WTC11 (cell line): ENCODE data around the gene THRSP. TPM values are rescaled to one million over a fixed set of nuclear protein-coding genes. Genes with fewer than 3 reads are reported as not detected.

ENCODE experiments used
- ATAC-seq: fragments of 200-7000 bp; cut with Tn5 transposase; 2 replicates; pipeline ENCODE4 v1.10.0; 2021; ENCODE audit warnings: mild to moderate bottlenecking, moderate library complexity
- CTCF ChIA-PET: fragments of 300-600 bp; sonication (Branson Sonifier 250); formaldehyde crosslinking; loops from one replicate; lab custom pipeline; 2021; ENCODE audit warnings: antibody characterized with exemption; lab: Charles Lee
- POLR2A ChIA-PET: fragments of 350-600 bp; sonication (Branson Sonifier 250); formaldehyde crosslinking; loops from one replicate; lab custom pipeline; 2021; ENCODE audit warnings: antibody characterized with exemption; lab: Charles Lee
- DNase-seq: peaks from one replicate; pipeline ENCODE4 v3.0.0; 2021; ENCODE audit warnings: low spot score
- H3K27ac Mint-ChIP-seq: 2 replicates; pipeline ENCODE4 v1.8.0; 2021; ENCODE audit warnings: mixed read lengths
- H3K27me3 Mint-ChIP-seq: 2 replicates; pipeline ENCODE4 v1.8.0; 2021; ENCODE audit warnings: low read depth, mild to moderate bottlenecking, moderate library complexity, mixed read lengths
- H3K36me3 Mint-ChIP-seq: 2 replicates; pipeline ENCODE4 v1.8.0; 2021; ENCODE audit warnings: mixed read lengths
- H3K4me1 Mint-ChIP-seq: 2 replicates; pipeline ENCODE4 v1.8.0; 2022; ENCODE audit warnings: mixed read lengths
- H3K4me3 Mint-ChIP-seq: 2 replicates; pipeline ENCODE4 v1.8.0; 2021; ENCODE audit warnings: mild to moderate bottlenecking, moderate library complexity, mixed read lengths
- H3K9me3 Mint-ChIP-seq: 2 replicates; pipeline ENCODE4 v1.8.0; 2021; ENCODE audit warnings: mixed read lengths
- ATF2 ChIP-seq: sonication (generic); formaldehyde crosslinking; IDR thresholded peaks from 2 replicates; pipeline ENCODE4 v1.8.1; 2022; ENCODE audit warnings: low read depth, missing genetic modification reagents, borderline replicate concordance
- CREB1 ChIP-seq: sonication (generic); formaldehyde crosslinking; IDR thresholded peaks from 2 replicates; pipeline ENCODE4 v1.8.0; 2023; ENCODE audit warnings: mild to moderate bottlenecking, missing genetic modification reagents
- E2F1 ChIP-seq: sonication (generic); formaldehyde crosslinking; IDR thresholded peaks from 2 replicates; pipeline ENCODE4 v1.8.0; 2022; ENCODE audit warnings: mild to moderate bottlenecking, missing genetic modification reagents
- E2F4 ChIP-seq: sonication (generic); formaldehyde crosslinking; IDR thresholded peaks from 2 replicates; pipeline ENCODE4 v1.8.1; 2022; ENCODE audit warnings: low read depth, mild to moderate bottlenecking, moderate library complexity, missing genetic modification reagents, borderline replicate concordance
- ELF4 ChIP-seq: sonication (generic); formaldehyde crosslinking; IDR thresholded peaks from 2 replicates; pipeline ENCODE4 v1.8.1; 2022; ENCODE audit warnings: low read depth, mild to moderate bottlenecking, moderate library complexity, missing genetic modification reagents
- EMX1 ChIP-seq: fragments of 250-450 bp; sonication (Bioruptor Pico); IDR thresholded peaks from 2 replicates; pipeline ENCODE4 v1.8.0; 2021; ENCODE audit warnings: mild to moderate bottlenecking
- ERG ChIP-seq: fragments of 250-450 bp; sonication (Bioruptor Pico); IDR thresholded peaks from 2 replicates; pipeline ENCODE4 v1.8.0; 2021; ENCODE audit warnings: mild to moderate bottlenecking
- FOXP1 ChIP-seq: sonication (generic); formaldehyde crosslinking; IDR thresholded peaks from 2 replicates; pipeline ENCODE4 v1.8.0; 2022; ENCODE audit warnings: missing genetic modification reagents, mild to moderate bottlenecking, moderate library complexity, borderline replicate concordance
- JAZF1 ChIP-seq: fragments of 250-450 bp; sonication (Bioruptor Pico); IDR thresholded peaks from 2 replicates; pipeline ENCODE4 v1.9.0; 2021; ENCODE audit warnings: moderate library complexity, mild to moderate bottlenecking, inconsistent platforms
- NR2C2 ChIP-seq: sonication (generic); formaldehyde crosslinking; IDR thresholded peaks from 2 replicates; pipeline ENCODE4 v1.8.0; 2022; ENCODE audit warnings: mild to moderate bottlenecking, missing genetic modification reagents
- PREB ChIP-seq: sonication (generic); formaldehyde crosslinking; IDR thresholded peaks from 2 replicates; pipeline ENCODE4 v1.8.1; 2022; ENCODE audit warnings: mild to moderate bottlenecking, missing genetic modification reagents, moderate library complexity, borderline replicate concordance
- RORB ChIP-seq: fragments of 250-450 bp; sonication (Bioruptor Pico); IDR thresholded peaks from 2 replicates; pipeline ENCODE4 v1.9.0; 2021; ENCODE audit warnings: mild to moderate bottlenecking
- STAT6 ChIP-seq: sonication (generic); formaldehyde crosslinking; conservative IDR thresholded peaks from 2 replicates; pipeline ENCODE4 v1.8.1; 2023; ENCODE audit warnings: mild to moderate bottlenecking, low read depth, missing genetic modification reagents, moderate library complexity
- TP53 ChIP-seq: sonication (generic); formaldehyde crosslinking; IDR thresholded peaks from 2 replicates; pipeline ENCODE4 v1.8.1; 2023; ENCODE audit warnings: mild to moderate bottlenecking, missing genetic modification reagents
- USF1 ChIP-seq: sonication (generic); formaldehyde crosslinking; IDR thresholded peaks from 2 replicates; pipeline ENCODE4 v1.8.0; 2022; ENCODE audit warnings: mild to moderate bottlenecking, missing genetic modification reagents
- USF2 ChIP-seq: sonication (generic); formaldehyde crosslinking; IDR thresholded peaks from 2 replicates; pipeline ENCODE4 v1.8.1; 2023; ENCODE audit warnings: mild to moderate bottlenecking, missing genetic modification reagents, moderate library complexity
- ZBTB21 ChIP-seq: sonication (generic); formaldehyde crosslinking; IDR thresholded peaks from 2 replicates; pipeline ENCODE4 v1.8.1; 2023; ENCODE audit warnings: mild to moderate bottlenecking, missing genetic modification reagents, borderline replicate concordance
- ZNF281 ChIP-seq: sonication (generic); formaldehyde crosslinking; IDR thresholded peaks from 2 replicates; pipeline ENCODE4 v1.8.0; 2023; ENCODE audit warnings: mild to moderate bottlenecking, missing genetic modification reagents
- ZNF396 ChIP-seq: fragments of 250-450 bp; sonication (Bioruptor Pico); IDR thresholded peaks from 2 replicates; pipeline ENCODE4 v1.8.0; 2021; ENCODE audit warnings: mild to moderate bottlenecking, moderate library complexity, borderline replicate concordance
- ZNF512 ChIP-seq: sonication (generic); formaldehyde crosslinking; IDR thresholded peaks from 2 replicates; pipeline ENCODE4 v1.8.1; 2022; ENCODE audit warnings: missing genetic modification reagents, borderline replicate concordance
- total RNA-seq: library from RNA; stranded (reverse); gene quantifications from 3 replicates; pipeline ENCODE4 v1.2.3, GENCODE V29; 2021

Gene THRSP
- total RNA-seq, 1 experiment from 2014 or later = not detected

- no peak for TF ChIP-seq STAT6
- TF ChIP-seq TP53 (CRISPR knock-in tag) = no peak
- TF ChIP-seq E2F1 (CRISPR knock-in tag) = no peak
- TF ChIP-seq ZBTB21 (CRISPR knock-in tag) = no peak
- no peak for TF ChIP-seq USF2 (CRISPR knock-in tag)
- no peak for TF ChIP-seq RORB (CRISPR knock-in tag)
- TF ChIP-seq EMX1 (CRISPR knock-in tag) = no peak
- TF ChIP-seq NR2C2 (CRISPR knock-in tag) = no peak
- TF ChIP-seq ZNF396 = no peak
- TF ChIP-seq USF1 (CRISPR knock-in tag) = no peak
- TF ChIP-seq ZNF281 = no peak
- no peak for TF ChIP-seq CREB1 (CRISPR knock-in tag)
Measured at GRCh38 chr11:78056093-78056492, 7.6 kb upstream of the THRSP start (continued).

- CTCF ChIA-PET = interaction anchor here (0.8 kb wide), 1 partner anchor 12 kb away, joined by 4 read pairs; no protein-coding TSS in a partner anchor
- ATAC-seq = no peak
- no peaks in the 10 kb centered on the region for H3K36me3 Mint-ChIP-seq
- no peak overlapping the region for H3K27ac Mint-ChIP-seq
- no peaks in the 10 kb centered on the region for H3K27me3 Mint-ChIP-seq
- H3K4me1 Mint-ChIP-seq = no peaks in the 10 kb centered on the region
- DNase-seq = no peak
- no peaks in the 10 kb centered on the region for H3K9me3 Mint-ChIP-seq
- POLR2A ChIA-PET = interaction anchor here (0.6 kb wide), 1 partner anchor 14 kb away, joined by 4 read pairs; no protein-coding TSS in a partner anchor
- H3K4me3 Mint-ChIP-seq = no peak overlapping the region
- TF ChIP-seq E2F4 (CRISPR knock-in tag) (no peak), ERG (no peak), ZNF512 (CRISPR knock-in tag) (no peak), ATF2 (CRISPR knock-in tag) (no peak), ZNF396 (no peak), ELF4 (CRISPR knock-in tag) (no peak), PREB (CRISPR knock-in tag) (no peak), FOXP1 (CRISPR knock-in tag) (no peak), JAZF1 (no peak)
Measured at GRCh38 chr11:78057462-78058055, 6.1 kb upstream of the THRSP start.
